GM20000 (cell line): Measurements from ENCODE around the gene FAP.

ENCODE experiments used
- DNase-seq: peaks from one replicate; pipeline ENCODE4 v3.0.0; 2012; ENCODE audit warnings: low spot score
- TF ChIP-seq, protein P1 (sequence below): IDR thresholded peaks from 2 replicates; pipeline ENCODE4 v1.5.1; 2012; ENCODE audit warnings: mild to moderate bottlenecking, control low read depth; ENCODE audit errors: extremely low read depth, missing control alignments

The FAP gene

DNA sequence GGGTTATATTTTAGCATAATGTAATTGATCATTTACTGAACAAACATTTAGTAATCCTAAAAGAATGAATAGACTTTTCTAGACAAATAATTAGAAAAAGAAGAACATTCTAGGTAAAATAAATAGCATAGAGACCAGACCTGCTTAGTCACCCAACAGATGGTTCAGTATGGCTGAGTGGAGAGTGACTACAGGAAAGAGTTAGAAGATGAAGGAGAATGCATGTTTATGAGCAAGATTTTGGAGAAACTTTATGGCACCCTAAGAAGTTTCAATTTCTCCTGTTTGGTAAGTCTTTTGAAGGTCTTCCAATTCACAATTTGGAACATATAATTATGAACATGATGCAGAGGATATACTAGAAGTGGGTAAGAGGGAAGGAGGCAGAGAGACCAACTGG is 32.9 kb downstream of the FAP start:
- no peak for DNase-seq
- TF ChIP-seq, protein P1, sequence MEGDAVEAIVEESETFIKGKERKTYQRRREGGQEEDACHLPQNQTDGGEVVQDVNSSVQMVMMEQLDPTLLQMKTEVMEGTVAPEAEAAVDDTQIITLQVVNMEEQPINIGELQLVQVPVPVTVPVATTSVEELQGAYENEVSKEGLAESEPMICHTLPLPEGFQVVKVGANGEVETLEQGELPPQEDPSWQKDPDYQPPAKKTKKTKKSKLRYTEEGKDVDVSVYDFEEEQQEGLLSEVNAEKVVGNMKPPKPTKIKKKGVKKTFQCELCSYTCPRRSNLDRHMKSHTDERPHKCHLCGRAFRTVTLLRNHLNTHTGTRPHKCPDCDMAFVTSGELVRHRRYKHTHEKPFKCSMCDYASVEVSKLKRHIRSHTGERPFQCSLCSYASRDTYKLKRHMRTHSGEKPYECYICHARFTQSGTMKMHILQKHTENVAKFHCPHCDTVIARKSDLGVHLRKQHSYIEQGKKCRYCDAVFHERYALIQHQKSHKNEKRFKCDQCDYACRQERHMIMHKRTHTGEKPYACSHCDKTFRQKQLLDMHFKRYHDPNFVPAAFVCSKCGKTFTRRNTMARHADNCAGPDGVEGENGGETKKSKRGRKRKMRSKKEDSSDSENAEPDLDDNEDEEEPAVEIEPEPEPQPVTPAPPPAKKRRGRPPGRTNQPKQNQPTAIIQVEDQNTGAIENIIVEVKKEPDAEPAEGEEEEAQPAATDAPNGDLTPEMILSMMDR: no peak

DNA sequence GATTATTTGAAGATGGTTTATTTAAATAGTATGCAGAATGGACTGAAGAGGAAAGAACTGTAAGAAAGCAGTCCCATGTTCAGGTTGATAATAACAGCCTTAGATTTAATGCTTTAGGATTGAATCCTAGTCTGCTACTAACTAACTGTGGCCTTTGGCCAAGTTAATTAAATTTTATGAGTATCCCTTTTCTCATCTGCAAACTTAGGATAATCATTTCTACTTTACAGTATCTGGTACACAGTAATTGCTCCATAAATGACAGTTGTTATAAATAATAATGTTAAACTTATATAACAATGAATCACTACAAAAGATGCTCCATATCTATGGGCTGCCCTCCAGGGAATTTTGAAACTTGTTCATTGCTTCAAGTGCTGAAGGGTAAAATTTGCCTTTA is 41.0 kb downstream of the FAP start:
- DNase-seq: no peak
- TF ChIP-seq, protein P1: no peak

DNA sequence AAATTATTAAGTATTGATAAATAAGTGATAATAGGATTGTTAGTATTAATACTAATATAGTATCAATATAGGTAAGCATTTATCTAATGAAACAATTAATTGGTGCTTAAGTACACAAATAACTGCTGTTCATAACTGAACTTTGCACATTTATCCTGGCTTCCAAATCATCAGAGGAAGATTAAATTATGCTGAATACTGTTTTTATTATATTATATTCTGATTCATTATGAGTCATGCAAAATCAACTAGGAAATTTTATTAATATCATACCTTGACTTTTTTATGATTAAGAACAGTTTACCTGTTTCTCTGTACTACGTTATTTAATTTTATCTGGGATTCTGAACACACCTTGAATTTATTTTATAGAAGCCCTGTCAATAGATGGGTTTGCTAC is 42.6 kb downstream of the FAP start:
- no peak for DNase-seq
- TF ChIP-seq, protein P1: no peak

DNA sequence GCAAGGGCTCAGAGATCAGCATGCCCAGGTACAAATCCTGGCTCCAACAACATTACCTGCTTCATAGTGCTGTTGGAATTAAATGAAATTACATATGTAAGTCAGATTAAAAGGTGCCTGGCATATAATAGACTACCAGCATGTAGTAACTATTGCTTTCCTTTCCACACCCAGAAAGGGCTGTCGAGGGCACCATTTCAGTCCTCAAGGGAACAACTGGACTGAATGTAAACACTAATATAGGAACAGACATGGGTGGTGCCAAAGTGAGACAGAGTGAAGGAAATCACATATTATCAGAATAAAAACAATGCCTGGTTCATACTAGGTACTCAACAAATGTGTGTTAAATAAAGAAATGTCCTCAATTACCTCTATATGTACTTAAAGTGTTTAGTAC is 43.3 kb downstream of the FAP start:
- TF ChIP-seq, protein P1: no peak
- no peak for DNase-seq

DNA sequence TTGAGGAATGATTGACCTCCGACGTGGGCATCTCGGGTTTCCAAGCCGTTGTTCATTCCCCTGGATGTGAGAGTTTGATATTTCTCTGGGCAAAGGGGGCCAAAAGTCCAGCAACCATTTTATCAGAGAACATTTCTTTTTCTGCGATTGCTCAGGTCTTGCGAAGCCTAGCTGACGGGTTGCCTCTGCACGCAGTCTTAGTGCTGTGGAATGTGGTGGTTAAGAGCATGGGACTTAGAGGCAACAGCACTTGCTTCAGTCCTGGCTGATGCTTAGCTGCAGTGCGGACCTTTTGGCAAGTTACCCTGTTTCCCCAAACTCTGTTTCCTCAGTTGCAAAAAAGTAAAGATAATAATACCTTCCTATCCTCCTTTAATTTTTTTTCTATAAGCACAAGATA is 45.0 kb downstream of the FAP start:
- DNase-seq: no peak

DNA sequence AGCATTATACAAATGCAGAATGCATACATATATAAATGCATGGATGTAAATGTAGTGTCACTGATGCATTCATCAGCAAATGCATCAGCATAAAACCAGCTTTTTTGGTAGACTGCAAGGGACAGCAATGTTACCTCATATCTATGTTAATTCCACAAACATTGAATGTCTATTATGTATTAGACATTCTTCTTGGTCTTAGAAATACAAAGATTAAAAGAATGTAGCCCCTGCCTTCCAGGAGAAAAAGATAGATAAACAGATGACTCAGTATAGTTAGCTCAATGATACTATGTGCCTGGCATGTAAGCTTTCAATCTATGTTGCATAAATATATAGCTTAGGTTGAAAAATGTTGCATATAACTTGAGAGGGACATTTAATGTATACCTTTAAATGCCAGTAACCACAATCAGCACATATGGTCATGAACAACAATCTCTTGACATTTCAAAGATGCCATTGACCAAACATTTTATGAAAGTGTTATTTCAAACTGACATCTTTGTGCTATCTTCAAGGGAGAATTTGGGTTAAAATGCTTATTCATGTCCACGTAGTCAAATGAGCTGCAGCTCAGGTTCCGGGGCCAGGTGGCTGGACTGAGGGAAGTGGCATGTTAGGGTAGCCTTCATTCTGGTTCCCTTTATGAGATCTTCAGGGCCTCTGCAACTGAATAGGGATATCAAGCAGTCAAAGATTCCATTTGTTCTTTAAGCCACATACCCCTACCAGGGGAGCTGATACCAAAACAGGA is 46.0 kb downstream of the FAP start:
- DNase-seq: no peak
- TF ChIP-seq, protein P1: no peak

More for the DNA sequence above, 45.0 kb downstream of the FAP start:
- TF ChIP-seq, protein P1: no peak

DNA sequence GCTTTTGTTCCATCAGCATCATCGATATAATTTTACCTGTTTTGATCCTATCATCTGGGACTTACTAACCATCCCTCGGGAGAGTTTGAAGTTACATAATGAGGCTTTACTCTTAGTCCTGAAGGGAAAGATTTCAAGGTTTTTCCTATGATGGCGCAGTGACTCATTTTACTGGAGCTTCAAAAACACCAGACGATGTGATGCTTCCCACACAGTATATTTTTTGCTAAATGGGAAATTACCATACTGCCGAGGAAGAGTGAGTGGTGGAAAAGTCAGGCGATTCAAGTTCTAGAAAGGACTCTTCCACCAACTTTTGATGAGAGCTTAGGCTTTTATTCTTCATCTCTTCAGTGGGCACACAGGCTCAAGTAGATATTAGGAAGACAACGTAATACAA is 46.6 kb downstream of the FAP start:
- no peak for DNase-seq
- TF ChIP-seq, protein P1: no peak
